Gastroesophageal sphincter (tissue), 3 donors: ENCODE data around the gene FAM32A.

Experiments
- POLR2A ChIP-seq, 2 donors: fragments of 450-650 bp; IDR thresholded peaks; one replicate each; pipeline ENCODE4 v1.6.1; 2017; ENCODE audit warnings: antibody characterized with exemption in 2 of 2, mild to moderate bottlenecking in 2 of 2, moderate library complexity in 1 of 2
- TF ChIP-seq, protein P1 (sequence below), 4 experiments: fragments of 200-600 bp in 2 of 4; fragments of 450-650 bp in 2 of 4; sonication (generic) in 1 of 4; IDR thresholded peaks; one replicate each; pipeline ENCODE4 v1.5.1; 2017 to 2019; ENCODE audit warnings: antibody characterized with exemption in 4 of 4, mild to moderate bottlenecking in 2 of 4, moderate library complexity in 2 of 4

DNA sequence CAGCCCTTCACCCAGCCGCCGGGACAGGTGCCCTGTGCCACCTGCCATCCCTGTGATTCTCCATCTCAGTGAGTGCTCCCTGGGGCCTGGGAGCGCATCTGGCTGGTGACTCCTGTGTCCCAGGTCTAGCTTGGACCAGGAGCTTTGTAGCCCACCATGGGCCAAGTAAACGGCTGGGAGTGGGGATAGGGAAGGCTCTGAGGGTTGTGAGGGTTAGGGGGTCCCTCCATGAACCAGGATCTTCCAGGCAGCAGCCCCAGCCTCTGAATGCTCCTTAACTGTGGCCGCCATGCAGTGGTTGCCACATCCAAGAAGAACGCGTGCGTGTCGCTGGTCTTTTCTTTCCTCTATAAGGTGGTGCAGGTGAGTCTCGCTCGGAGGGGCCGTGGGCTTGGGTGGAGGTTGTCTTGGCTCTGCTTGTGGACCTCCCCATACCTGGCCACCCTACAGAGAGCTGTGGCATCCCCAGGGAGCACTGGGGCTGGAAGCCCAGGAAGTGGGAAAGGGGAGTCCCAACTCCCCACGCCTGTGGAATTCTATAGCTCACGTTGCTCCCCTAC is 20.9 kb downstream of the FAM32A start:
- no peak for TF ChIP-seq POLR2A (IDR thresholded peaks at IDR 0.05)
- TF ChIP-seq, protein P1, sequence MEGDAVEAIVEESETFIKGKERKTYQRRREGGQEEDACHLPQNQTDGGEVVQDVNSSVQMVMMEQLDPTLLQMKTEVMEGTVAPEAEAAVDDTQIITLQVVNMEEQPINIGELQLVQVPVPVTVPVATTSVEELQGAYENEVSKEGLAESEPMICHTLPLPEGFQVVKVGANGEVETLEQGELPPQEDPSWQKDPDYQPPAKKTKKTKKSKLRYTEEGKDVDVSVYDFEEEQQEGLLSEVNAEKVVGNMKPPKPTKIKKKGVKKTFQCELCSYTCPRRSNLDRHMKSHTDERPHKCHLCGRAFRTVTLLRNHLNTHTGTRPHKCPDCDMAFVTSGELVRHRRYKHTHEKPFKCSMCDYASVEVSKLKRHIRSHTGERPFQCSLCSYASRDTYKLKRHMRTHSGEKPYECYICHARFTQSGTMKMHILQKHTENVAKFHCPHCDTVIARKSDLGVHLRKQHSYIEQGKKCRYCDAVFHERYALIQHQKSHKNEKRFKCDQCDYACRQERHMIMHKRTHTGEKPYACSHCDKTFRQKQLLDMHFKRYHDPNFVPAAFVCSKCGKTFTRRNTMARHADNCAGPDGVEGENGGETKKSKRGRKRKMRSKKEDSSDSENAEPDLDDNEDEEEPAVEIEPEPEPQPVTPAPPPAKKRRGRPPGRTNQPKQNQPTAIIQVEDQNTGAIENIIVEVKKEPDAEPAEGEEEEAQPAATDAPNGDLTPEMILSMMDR (IDR thresholded peaks at IDR 0.05): no peak
